Stimulated activated CD8-positive, alpha-beta memory T cell treated with anti-CD3 and anti-CD28 coated beads, Interleukin-2, amount 100 ng/mL, for 1 hour (primary cell): Measurements from ENCODE around the gene KIF5C.
A peak's percentile ranks its signal among the peaks of the same experiment; 100 is the strongest.

Experiments
- DNase-seq, 2 donors: peaks; one replicate each; pipeline ENCODE4 v3.0.0-alpha.2; 2020; ENCODE audit warnings: low read depth in 2 of 2

Gene KIF5C

DNA sequence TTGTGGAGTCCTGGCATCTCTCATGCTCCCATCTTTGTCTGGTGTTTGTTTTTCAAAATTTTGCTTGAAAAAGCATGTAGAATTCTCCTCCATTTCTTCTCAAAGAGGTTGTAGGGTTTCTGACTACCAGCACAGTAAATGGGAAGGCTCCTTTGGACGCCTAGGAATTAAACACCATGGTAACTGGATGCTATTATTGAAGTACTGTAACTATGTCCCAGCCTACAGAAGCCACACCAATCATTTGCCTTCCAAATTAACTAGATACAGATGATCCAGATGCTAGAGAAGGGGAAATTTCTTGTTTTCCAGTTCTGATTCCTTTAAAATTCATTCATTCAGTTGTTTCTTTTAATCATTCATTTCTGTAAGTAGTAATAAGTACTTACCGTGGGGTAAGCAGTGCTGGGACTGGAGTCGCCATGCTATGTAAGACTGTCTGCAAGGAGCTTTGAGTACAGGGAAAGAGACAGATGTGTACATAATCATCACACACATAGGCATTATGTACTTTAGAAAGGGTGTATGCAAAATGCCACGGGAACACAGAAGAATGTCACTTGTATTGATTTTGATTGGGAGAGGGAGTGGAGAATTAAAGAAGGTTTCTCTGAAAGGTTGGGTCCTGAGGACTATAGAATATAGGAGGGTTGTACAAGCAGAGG, 49.6 kb downstream of the KIF5C start:
- no peak for DNase-seq

GRCh38 chr2:148926291-148926961, 51.4 kb downstream of the KIF5C start:
- peak; percentile 29 to 35 for DNase-seq

GRCh38 chr2:148926981-148927401, 52.0 kb downstream of the KIF5C start:
- DNase-seq, result no peak

- DNase-seq, result no peak
These were observed 53.4 kb downstream of the KIF5C start for GRCh38 chr2:148928395-148928794.

- no peak for DNase-seq
These were observed 55.2 kb downstream of the KIF5C start for GRCh38 chr2:148930046-148930775.

DNA sequence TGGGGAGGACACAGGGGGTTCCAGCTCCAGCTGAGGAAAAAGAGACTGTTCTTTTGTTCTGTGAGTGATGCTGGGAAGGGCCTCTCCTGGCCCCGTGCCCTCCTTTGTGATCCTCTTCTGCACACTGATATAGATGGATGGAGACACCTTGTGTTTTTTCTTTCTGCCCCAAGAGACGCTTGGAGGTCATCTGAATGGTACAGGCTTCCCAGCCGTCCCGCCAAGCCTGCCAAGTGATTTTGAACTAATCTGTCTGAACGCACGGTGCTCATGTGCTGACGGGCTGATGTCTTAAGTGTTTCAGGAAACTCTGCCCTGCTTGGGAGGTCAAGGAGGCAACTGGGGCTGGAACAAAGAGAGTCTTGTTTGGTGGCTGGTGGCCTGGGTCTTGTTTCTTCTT, 57.5 kb downstream of the KIF5C start:
- no peak for DNase-seq

GRCh38 chr2:148933456-148933855, 58.4 kb downstream of the KIF5C start:
- no peak for DNase-seq

DNA sequence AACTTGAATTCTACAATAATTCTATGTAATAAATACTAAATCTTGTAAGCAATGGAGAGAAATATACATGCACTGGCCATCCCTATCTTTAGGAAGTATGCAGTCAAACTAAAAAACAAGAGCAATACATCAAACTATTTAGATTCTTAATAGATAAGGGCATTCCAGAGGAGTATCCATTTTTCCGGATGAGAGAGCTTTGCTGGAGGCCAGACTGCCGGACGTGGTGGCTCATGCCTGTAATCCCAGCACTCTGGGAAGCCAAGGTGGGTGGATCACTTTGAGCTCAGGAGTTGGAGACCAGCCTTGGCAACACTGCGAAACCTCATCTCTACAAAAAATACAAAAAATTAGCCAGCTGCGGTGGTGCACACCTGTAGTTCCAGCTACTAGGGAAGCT, 60.8 kb downstream of the KIF5C start:
- DNase-seq, result no peak

GRCh38 chr2:148936857-148937450, 61.9 kb downstream of the KIF5C start:
- DNase-seq, result no peak

DNA sequence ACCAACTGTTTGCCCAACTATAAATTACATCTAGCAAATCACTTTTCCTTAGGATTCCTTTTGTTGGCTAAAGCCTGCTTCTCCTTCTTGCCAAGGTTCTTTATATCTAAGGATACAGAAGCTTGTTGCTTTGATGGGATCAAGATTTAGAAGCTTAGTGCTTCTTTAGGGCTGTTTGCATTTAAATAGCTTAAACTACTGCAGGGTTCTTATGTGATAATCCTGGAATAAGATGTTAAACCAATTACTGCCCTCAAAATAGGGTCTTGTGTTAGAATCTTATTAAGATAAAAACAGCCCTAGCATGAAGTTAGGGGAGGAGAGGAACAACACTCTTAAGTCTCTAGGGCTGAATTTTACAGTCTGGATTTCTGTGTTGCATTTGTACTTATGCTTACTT, 64.2 kb downstream of the KIF5C start:
- no peak for DNase-seq

DNA sequence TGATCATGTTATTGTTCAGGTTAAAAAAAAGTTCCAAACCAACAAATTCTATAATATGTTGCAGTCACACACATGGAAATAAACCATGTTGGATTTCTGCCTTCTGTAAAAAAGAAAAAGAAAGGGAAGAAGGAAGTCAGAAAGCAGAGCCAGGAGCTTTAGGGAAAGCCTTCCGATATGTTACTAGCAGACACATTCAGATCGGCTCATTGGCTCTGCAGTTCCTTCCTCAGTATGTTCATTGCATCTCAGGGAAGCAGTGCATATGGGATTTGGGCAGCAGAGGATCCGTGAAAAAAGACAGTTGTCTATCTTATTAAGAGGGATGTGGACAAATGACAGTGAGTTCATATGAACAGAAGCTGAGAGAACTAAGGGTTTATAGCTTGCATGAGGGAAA, 68.1 kb downstream of the KIF5C start:
- DNase-seq, result no peak

DNA sequence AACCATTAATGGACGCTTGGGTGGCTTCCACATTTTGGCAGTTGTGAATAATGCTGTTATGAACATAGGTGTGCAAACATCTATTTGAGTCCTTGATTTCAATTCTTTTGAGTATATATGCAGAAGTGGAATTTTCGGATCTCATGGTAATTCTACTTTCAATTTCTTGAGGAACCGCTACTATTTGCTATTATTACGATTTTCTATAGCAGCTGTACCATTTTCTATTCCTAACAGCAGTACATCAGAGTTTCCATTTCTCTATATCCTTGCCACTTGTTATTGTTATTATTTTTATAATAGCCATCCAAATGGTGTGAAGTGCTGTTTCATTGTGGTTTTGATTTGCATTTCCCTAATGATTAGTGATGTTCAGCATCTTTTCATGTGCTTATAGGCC, 69.5 kb downstream of the KIF5C start:
- DNase-seq, result no peak

DNA sequence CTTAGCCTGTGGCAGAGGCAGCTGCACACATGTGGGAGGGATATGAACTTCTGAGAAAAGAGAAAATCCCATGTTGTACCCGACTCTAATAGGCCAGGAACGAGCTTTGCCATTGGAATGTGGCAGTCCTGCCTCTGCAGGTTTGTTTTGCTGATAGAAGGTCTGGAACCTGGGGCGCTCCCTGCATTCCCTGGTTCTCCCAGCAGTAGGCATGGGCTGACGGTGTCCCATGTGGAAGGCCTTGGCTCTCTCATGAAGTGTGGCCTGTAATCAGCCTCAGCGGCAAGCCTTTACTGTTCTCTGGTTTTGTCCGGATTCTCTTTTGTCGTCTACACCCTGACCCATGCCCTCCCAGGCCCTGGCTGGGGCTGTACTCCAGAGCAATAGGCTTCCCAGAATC, 72.3 kb downstream of the KIF5C start:
- no peak for DNase-seq

GRCh38 chr2:148948868-148949267, 73.8 kb downstream of the KIF5C start:
- DNase-seq, result no peak

GRCh38 chr2:148949348-148949747, 74.3 kb downstream of the KIF5C start:
- DNase-seq, result no peak

GRCh38 chr2:148952621-148953020, 77.6 kb downstream of the KIF5C start:
- DNase-seq, result no peak

GRCh38 chr2:148953426-148953825, 78.4 kb downstream of the KIF5C start:
- DNase-seq, result no peak

GRCh38 chr2:148954536-148954935, 79.5 kb downstream of the KIF5C start:
- no peak for DNase-seq

DNA sequence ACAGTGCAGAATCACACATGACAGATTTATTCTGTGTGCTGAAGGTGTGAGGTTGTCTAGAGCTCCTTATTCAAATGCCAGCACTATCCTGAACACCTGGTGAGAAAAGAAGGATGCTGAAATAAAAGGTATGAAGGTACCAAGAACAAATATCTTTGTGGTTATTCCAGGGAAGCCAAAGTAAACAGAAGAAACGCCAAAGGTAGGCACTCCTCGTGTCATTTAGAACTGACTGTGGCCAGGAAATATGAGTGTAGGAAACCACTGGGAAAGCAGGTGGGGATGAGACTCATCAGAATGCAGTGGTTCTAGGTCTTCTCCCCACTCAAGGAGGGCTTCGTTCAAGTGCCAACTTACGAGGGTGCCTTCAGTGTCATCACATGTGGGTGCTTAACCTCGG, 80.8 kb downstream of the KIF5C start:
- DNase-seq, result no peak

- no peak for DNase-seq
These were observed 82.0 kb downstream of the KIF5C start for GRCh38 chr2:148957023-148957422.

- DNase-seq, result no peak
These were observed 84.7 kb downstream of the KIF5C start for GRCh38 chr2:148959745-148960144.

DNA sequence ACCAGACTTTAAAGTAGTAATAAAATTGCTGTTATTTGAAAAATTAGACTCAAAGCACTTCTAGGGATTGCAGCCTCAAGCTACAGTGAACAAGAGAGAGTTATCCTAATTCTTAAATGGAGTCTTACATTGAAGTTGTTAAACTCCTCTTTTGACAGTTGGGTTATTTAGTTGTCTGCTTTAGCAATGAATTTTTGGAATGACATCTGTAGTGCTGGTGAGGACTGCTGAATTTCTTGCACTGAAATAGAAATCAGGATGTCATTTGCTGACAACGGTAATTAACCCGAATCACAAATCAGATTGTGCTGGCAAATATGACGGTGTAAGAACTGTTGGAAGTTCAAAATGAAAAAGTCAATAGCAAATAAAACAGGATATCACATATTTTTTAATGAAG, 85.5 kb downstream of the KIF5C start:
- no peak for DNase-seq

- no peak for DNase-seq
These were observed 88.4 kb downstream of the KIF5C start for GRCh38 chr2:148963461-148963860.
